OCI-LY3 (cell line): Measurements from ENCODE around the gene TLE3.

Source experiments
- H2AFZ ChIP-seq: fragments of 200-600, 300-600 bp; shearing (Covaris generic); 2 replicates; pipeline ENCODE4 v1.6.0; 2014; ENCODE audit warnings: antibody characterized with exemption, low read depth, low read length
- H3K27ac ChIP-seq: fragments of 200-600, 300-600 bp; sonication (generic); 2 replicates; pipeline ENCODE4 v1.5.1; 2014; ENCODE audit warnings: mild to moderate bottlenecking, low read length, moderate library complexity, mixed read lengths
- H3K27me3 ChIP-seq: fragments of 200-600, 300-600 bp; sonication (generic); 2 replicates; pipeline ENCODE4 v1.6.1; 2014; ENCODE audit warnings: low read depth, low read length, mixed read lengths
- H3K36me3 ChIP-seq: fragments of 200-600, 300-600 bp; sonication (generic); replicated peaks from 2 replicates; pipeline ENCODE3; 2014; ENCODE audit warnings: low read depth, low read length, mixed read lengths
- H3K4me1 ChIP-seq: fragments of 300-600, 200-600 bp; sonication (generic); 2 replicates; pipeline ENCODE4 v1.6.1; 2014; ENCODE audit warnings: low read length, mixed read lengths
- H3K4me2 ChIP-seq: fragments of 200-600, 300-600 bp; sonication (generic); 2 replicates; pipeline ENCODE4 v1.6.1; 2014; ENCODE audit warnings: low read length, mixed read lengths
- H3K4me3 ChIP-seq: fragments of 300-600, 200-600 bp; sonication (generic); 2 replicates; pipeline ENCODE4 v1.5.1; 2014; ENCODE audit warnings: antibody characterized with exemption, mild to moderate bottlenecking, low read length, moderate library complexity
- H3K79me2 ChIP-seq: fragments of 300-600, 200-600 bp; shearing (Covaris generic); 2 replicates; pipeline ENCODE4 v1.6.1; 2014; ENCODE audit warnings: mild to moderate bottlenecking, low read length, mixed read lengths
- H3K9ac ChIP-seq: fragments of 300-600, 200-600 bp; shearing (Covaris generic); 2 replicates; pipeline ENCODE4 v1.6.0; 2014; ENCODE audit warnings: mild to moderate bottlenecking, low read length, moderate library complexity
- H3K9me3 ChIP-seq: fragments of 200-600, 300-600 bp; shearing (Covaris generic); 2 replicates; pipeline ENCODE4 v1.6.1; 2014; ENCODE audit warnings: low read length, mixed read lengths; ENCODE audit not compliant: insufficient read depth
- H4K20me1 ChIP-seq: fragments of 200-600, 300-600 bp; sonication (generic); 2 replicates; pipeline ENCODE4 v1.6.1; 2016; ENCODE audit warnings: low read length, mixed read lengths; ENCODE audit not compliant: insufficient read depth
- CTCF ChIP-seq: fragments of 200-600, 300-600 bp; sonication (generic); IDR thresholded peaks from 2 replicates; pipeline ENCODE4 v1.5.1; 2014; ENCODE audit warnings: antibody characterized with exemption, low read length, low read depth
- EZH2phosphoT487 ChIP-seq: fragments of 200-600 bp; shearing (Covaris generic); IDR thresholded peaks from 2 replicates; pipeline ENCODE4 v1.6.1; 2018; ENCODE audit warnings: antibody characterized with exemption, mixed run types, low read depth

TLE3 gene

GRCh38 chr15:70103880-70104626 is 6.3 kb upstream of the TLE3 start:
- peak overlapping the region; percentile 7; the same call in 1 of the 2 replicates for H3K27ac ChIP-seq
- H3K27me3 ChIP-seq: no peaks in the 10 kb centered on the region
- H3K9me3 ChIP-seq: no peaks in the 10 kb centered on the region
- peak overlapping the region; percentile 43; the same call in 1 of the 2 replicates for H3K4me3 ChIP-seq
- H2AFZ ChIP-seq: no peak overlapping the region
- H3K79me2 ChIP-seq: no peaks in the 10 kb centered on the region
- TF ChIP-seq CTCF (peak; percentile 21; the same call in 1 of the 2 replicates), EZH2phosphoT487 (no peak)
- peak overlapping the region; percentile 57 for H3K4me2 ChIP-seq
- peak overlapping the region; percentile 35; the same call in 1 of the 2 replicates for H3K9ac ChIP-seq
- H3K4me1 ChIP-seq: peaks cover 48% of the 10 kb centered on the region
- H4K20me1 ChIP-seq: no peaks in the 10 kb centered on the region
- H3K36me3 ChIP-seq: no peaks in the 10 kb centered on the region

- H3K9ac ChIP-seq: peak overlapping the region; percentile 35; the same call in 1 of the 2 replicates
- peak overlapping the region; percentile 57 for H3K4me2 ChIP-seq
- peaks cover 41% of the 10 kb centered on the region for H3K4me1 ChIP-seq
- no peaks in the 10 kb centered on the region for H4K20me1 ChIP-seq
- no peak overlapping the region for H2AFZ ChIP-seq
- no peaks in the 10 kb centered on the region for H3K27me3 ChIP-seq
- TF ChIP-seq EZH2phosphoT487: no peak
- TF ChIP-seq CTCF: no peak
- peak overlapping the region; percentile 4; the same call in 1 of the 2 replicates for H3K27ac ChIP-seq
- H3K4me3 ChIP-seq: peak overlapping the region; percentile 43; the same call in 1 of the 2 replicates
- H3K9me3 ChIP-seq: no peaks in the 10 kb centered on the region
- no peaks in the 10 kb centered on the region; the same call in 1 of the 2 replicates for H3K79me2 ChIP-seq
- H3K36me3 ChIP-seq: no peaks in the 10 kb centered on the region
Measured at GRCh38 chr15:70102827-70103226, 5.1 kb upstream of the TLE3 start.

GRCh38 chr15:70101459-70102113 is 3.9 kb upstream of the TLE3 start:
- peaks cover 41% of the 10 kb centered on the region for H3K4me1 ChIP-seq
- H2AFZ ChIP-seq: no peak overlapping the region
- no peak overlapping the region for H3K9ac ChIP-seq
- H3K4me3 ChIP-seq: peak overlapping the region; percentile 70
- H3K36me3 ChIP-seq: peaks cover 5% of the 10 kb centered on the region
- no peaks in the 10 kb centered on the region for H3K9me3 ChIP-seq
- no peaks in the 10 kb centered on the region for H4K20me1 ChIP-seq
- H3K79me2 ChIP-seq: peaks cover 11% of the 10 kb centered on the region
- no peaks in the 10 kb centered on the region for H3K27me3 ChIP-seq
- TF ChIP-seq CTCF: no peak
- no peak for TF ChIP-seq EZH2phosphoT487
- no peak overlapping the region; the same call in 1 of the 2 replicates for H3K27ac ChIP-seq
- peak overlapping the region; percentile 65 for H3K4me2 ChIP-seq
